ENCODE data around the gene FRMD4B. TPM values are rescaled to one million over a fixed set of nuclear protein-coding genes. Genes with fewer than 3 reads are reported as not detected.

The FRMD4B gene
- total RNA-seq, 2 donors from 2014 or later, result 2.1 to 2.2 TPM

GRCh38 chr3:69371816-69372215 lies 14.1 kb downstream of the FRMD4B start:
- TF ChIP-seq CTCF (conservative IDR thresholded peaks at IDR 0.05), result no peak
- Histone ChIP-seq H3K9ac (ENCODE audit: extremely low read depth, low read length, poor library complexity, severe bottlenecking) (no peak overlapping the region), H3K9me3 (ENCODE audit: control insufficient read depth, low read length) (no peaks in the 10 kb centered on the region), H3K27me3 (ENCODE audit: control insufficient read depth, insufficient read depth, low read length, poor library complexity, severe bottlenecking) (no peaks in the 10 kb centered on the region), H3K4me3 (ENCODE audit: low read length) (no peak overlapping the region), H3K36me3 (ENCODE audit: control insufficient read depth, insufficient read depth, low read length) (no peaks in the 10 kb centered on the region), H3K27ac (ENCODE audit: low read depth, low read length) (no peak overlapping the region), H3K4me1 (ENCODE audit: control insufficient read depth, insufficient read depth, low read length) (no peaks in the 10 kb centered on the region)
- DNase-seq, result no peak
- Mint-ChIP-seq H3K4me1 (peaks cover 3% of the 10 kb centered on the region), H3K4me3 (no peak overlapping the region), H3K27ac (no peak overlapping the region), H3K27me3 (ENCODE audit: insufficient read depth) (no peaks in the 10 kb centered on the region), H3K9me3 (no peaks in the 10 kb centered on the region), H3K36me3 (ENCODE audit: low read depth) (no peaks in the 10 kb centered on the region)
- WGBS, 2 experiments (ENCODE audit: insufficient coverage in 1 of 2, insufficient read length in 1 of 2), result 89 to 100% methylated on average over 4 to 5 of the region's 5 CpGs

- no peaks in the 10 kb centered on the region for H3K27me3 ChIP-seq (ENCODE audit: control insufficient read depth, insufficient read depth, low read length, poor library complexity, severe bottlenecking)
- no peak overlapping the region for H3K27ac Mint-ChIP-seq
- H3K4me1 ChIP-seq (ENCODE audit: control insufficient read depth, insufficient read depth, low read length), result no peaks in the 10 kb centered on the region
- no peaks in the 10 kb centered on the region for H3K36me3 ChIP-seq (ENCODE audit: control insufficient read depth, insufficient read depth, low read length)
- no peak for DNase-seq
- no peaks in the 10 kb centered on the region for H3K27me3 Mint-ChIP-seq (ENCODE audit: insufficient read depth)
- no peak overlapping the region for H3K4me3 Mint-ChIP-seq
- H3K9ac ChIP-seq (ENCODE audit: extremely low read depth, low read length, poor library complexity, severe bottlenecking), result no peak overlapping the region
- H3K4me1 Mint-ChIP-seq, result peaks cover 3% of the 10 kb centered on the region
- H3K36me3 Mint-ChIP-seq (ENCODE audit: low read depth), result no peaks in the 10 kb centered on the region
- WGBS, 2 experiments (ENCODE audit: insufficient coverage in 1 of 2, insufficient read length in 1 of 2), result 86 to 87% methylated on average over 2 of the region's 2 CpGs
- H3K27ac ChIP-seq (ENCODE audit: low read depth, low read length), result no peak overlapping the region
- no peak overlapping the region for H3K4me3 ChIP-seq (ENCODE audit: low read length)
- no peaks in the 10 kb centered on the region for H3K9me3 ChIP-seq (ENCODE audit: control insufficient read depth, low read length)
- no peak for TF ChIP-seq CTCF (conservative IDR thresholded peaks at IDR 0.05)
- no peaks in the 10 kb centered on the region for H3K9me3 Mint-ChIP-seq
Measured at GRCh38 chr3:69370901-69371301, 15.0 kb downstream of the FRMD4B start.

GRCh38 chr3:69370156-69370883 lies 15.6 kb downstream of the FRMD4B start:
- Histone ChIP-seq H3K36me3 (ENCODE audit: control insufficient read depth, insufficient read depth, low read length) (no peaks in the 10 kb centered on the region), H3K27ac (ENCODE audit: low read depth, low read length) (no peak overlapping the region), H3K4me1 (ENCODE audit: control insufficient read depth, insufficient read depth, low read length) (no peaks in the 10 kb centered on the region), H3K27me3 (ENCODE audit: control insufficient read depth, insufficient read depth, low read length, poor library complexity, severe bottlenecking) (no peaks in the 10 kb centered on the region), H3K9me3 (ENCODE audit: control insufficient read depth, low read length) (no peaks in the 10 kb centered on the region), H3K4me3 (ENCODE audit: low read length) (no peak overlapping the region), H3K9ac (ENCODE audit: extremely low read depth, low read length, poor library complexity, severe bottlenecking) (no peak overlapping the region)
- H3K4me1 Mint-ChIP-seq, result peaks cover 3% of the 10 kb centered on the region
- no peaks in the 10 kb centered on the region for H3K9me3 Mint-ChIP-seq
- no peaks in the 10 kb centered on the region for H3K27me3 Mint-ChIP-seq (ENCODE audit: insufficient read depth)
- no peak overlapping the region for H3K4me3 Mint-ChIP-seq
- no peak overlapping the region for H3K27ac Mint-ChIP-seq
- H3K36me3 Mint-ChIP-seq (ENCODE audit: low read depth), result no peaks in the 10 kb centered on the region
- WGBS, 2 experiments (ENCODE audit: insufficient coverage in 1 of 2, insufficient read length in 1 of 2), result 85 to 91% methylated on average over 15 to 17 of the region's 17 CpGs
- DNase-seq, result no peak
- TF ChIP-seq CTCF (conservative IDR thresholded peaks at IDR 0.05), result no peak

All from endodermal cell (in vitro differentiated cells).